ENCODE data around the gene MEGF11.

Gene MEGF11

GRCh38 chr15:66212563-66212921 lies 41.0 kb downstream of the MEGF11 start:
- DNase-seq (ENCODE audit: insufficient read length, low spot score), result no peak
- TF ChIP-seq, protein P1, sequence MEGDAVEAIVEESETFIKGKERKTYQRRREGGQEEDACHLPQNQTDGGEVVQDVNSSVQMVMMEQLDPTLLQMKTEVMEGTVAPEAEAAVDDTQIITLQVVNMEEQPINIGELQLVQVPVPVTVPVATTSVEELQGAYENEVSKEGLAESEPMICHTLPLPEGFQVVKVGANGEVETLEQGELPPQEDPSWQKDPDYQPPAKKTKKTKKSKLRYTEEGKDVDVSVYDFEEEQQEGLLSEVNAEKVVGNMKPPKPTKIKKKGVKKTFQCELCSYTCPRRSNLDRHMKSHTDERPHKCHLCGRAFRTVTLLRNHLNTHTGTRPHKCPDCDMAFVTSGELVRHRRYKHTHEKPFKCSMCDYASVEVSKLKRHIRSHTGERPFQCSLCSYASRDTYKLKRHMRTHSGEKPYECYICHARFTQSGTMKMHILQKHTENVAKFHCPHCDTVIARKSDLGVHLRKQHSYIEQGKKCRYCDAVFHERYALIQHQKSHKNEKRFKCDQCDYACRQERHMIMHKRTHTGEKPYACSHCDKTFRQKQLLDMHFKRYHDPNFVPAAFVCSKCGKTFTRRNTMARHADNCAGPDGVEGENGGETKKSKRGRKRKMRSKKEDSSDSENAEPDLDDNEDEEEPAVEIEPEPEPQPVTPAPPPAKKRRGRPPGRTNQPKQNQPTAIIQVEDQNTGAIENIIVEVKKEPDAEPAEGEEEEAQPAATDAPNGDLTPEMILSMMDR (IDR thresholded peaks at IDR 0.05; ENCODE audit: insufficient read depth, missing control alignments), result no peak
- FAIRE-seq, result no peak

GRCh38 chr15:66211670-66212562 lies 41.6 kb downstream of the MEGF11 start:
- no peak for FAIRE-seq

DNA sequence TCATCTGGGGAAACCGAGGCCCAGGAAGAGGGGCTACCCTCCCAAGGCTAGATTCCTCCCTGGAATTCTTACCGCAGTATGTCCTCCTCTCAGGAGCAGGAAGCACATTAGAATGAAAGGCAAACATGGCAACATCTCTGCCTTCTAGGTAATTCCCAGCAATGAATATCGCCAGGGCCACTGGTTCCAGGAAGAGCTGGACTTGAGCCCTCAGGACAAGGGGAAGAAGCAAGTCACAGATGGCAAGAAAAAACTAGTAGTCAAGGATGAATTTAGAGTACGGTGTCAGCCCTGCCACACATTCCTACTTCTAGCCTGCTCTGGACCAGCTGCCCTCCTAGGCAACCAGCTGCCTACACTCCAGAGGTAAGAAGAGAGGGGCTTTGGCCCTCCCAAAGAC lies 42.9 kb downstream of the MEGF11 start:
- no peak for FAIRE-seq
- TF ChIP-seq, protein P1 (IDR thresholded peaks at IDR 0.05; ENCODE audit: insufficient read depth, missing control alignments), result no peak
- no peak for DNase-seq (ENCODE audit: insufficient read length, low spot score)

More at GRCh38 chr15:66211670-66212562, 41.6 kb downstream of the MEGF11 start:
- TF ChIP-seq, protein P1 (IDR thresholded peaks at IDR 0.05; ENCODE audit: insufficient read depth, missing control alignments), result no peak
- no peak for DNase-seq (ENCODE audit: insufficient read length, low spot score)

GRCh38 chr15:66198757-66199156 lies 54.8 kb downstream of the MEGF11 start:
- TF ChIP-seq, protein P1 (IDR thresholded peaks at IDR 0.05; ENCODE audit: insufficient read depth, missing control alignments), result no peak
- no peak for FAIRE-seq
- DNase-seq (ENCODE audit: insufficient read length, low spot score), result no peak

GRCh38 chr15:66196602-66197001 lies 56.9 kb downstream of the MEGF11 start:
- TF ChIP-seq, protein P1 (IDR thresholded peaks at IDR 0.05; ENCODE audit: insufficient read depth, missing control alignments), result no peak
- no peak for DNase-seq (ENCODE audit: insufficient read length, low spot score)
- no peak for FAIRE-seq

DNA sequence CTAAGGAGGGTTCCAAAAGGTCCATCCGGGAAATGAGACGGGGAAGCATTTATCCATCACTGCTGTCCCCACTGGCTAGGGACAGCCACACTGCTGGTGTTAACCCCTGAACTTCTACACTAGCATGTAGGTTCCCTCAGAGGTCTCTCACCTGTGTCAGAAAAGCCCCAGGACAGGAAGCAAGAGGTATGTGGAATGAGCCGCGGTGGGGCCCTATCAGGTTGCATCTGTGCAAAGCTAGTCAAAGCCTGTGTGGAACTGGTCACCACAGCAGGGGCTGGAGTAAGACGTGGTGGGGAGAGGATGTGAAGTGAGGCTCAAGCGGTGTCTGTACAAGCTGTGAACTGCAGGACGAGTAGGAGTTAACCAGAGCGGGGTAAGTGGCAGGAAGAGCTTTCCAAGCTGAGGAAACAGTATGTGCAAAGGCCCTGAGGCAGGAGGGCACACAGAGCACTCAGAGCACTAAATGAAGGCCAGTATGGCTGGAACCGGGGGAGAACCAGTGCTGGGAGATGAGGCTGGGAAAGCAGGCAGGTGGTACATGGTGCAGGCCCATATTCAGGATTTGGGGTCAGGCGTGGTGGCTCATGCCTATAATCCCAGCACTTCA lies 57.8 kb downstream of the MEGF11 start:
- TF ChIP-seq, protein P1 (IDR thresholded peaks at IDR 0.05; ENCODE audit: insufficient read depth, missing control alignments), result no peak
- FAIRE-seq, result no peak
- DNase-seq (ENCODE audit: insufficient read length, low spot score), result no peak

DNA sequence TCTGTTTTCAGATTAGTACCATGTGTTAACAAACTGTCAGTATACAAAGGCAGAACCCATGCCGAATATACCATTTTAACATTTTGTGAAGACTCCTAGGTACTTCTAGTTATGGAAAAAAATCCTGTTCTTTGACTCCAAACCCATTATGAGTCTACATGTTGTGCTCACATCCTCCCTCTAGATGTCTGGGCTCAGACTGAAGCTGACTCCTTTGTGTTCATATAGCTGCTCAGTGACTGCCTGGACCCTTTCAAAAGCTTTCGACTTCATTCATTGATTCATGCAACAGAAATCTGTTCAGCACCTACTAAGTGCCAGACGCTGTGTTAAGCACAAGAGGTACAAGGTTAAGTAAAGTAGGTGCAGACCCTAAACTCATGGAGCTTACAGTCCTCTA lies 60.5 kb downstream of the MEGF11 start:
- no peak for FAIRE-seq
- DNase-seq (ENCODE audit: insufficient read length, low spot score), result no peak
- TF ChIP-seq, protein P1 (IDR thresholded peaks at IDR 0.05; ENCODE audit: insufficient read depth, missing control alignments), result no peak

Data from D721Med (cell line).